GM12878 (cell line): Measurements from ENCODE around the gene DISC1. TPM values are rescaled to one million over a fixed set of nuclear protein-coding genes. Genes with fewer than 3 reads are reported as not detected.

Experiments
- ATAC-seq: fragments of 200-7000 bp; cut with Tn5 transposase; 3 replicates; pipeline ENCODE4 v1.9.1; 2020; ENCODE audit warnings: mild to moderate bottlenecking, moderate library complexity
- BruUV-seq: library from RNA; stranded (reverse); fragments of 400-500 nt; replicated peaks from 2 replicates; lab custom pipeline; 2021; lab: Mats Ljungman, UMichigan
- CTCF ChIA-PET: fragments of 300-600 bp; sonication (Branson Sonifier 250); formaldehyde crosslinking; extraction: SDS; loops from one replicate; lab custom pipeline; 2021; ENCODE audit warnings: inconsistent platforms; lab: Yijun Ruan, JAX
- POLR2A ChIA-PET: fragments of 350-600 bp; formaldehyde crosslinking; extraction: SDS; loops from one replicate; lab custom pipeline; 2021; ENCODE audit warnings: inconsistent platforms; lab: Charles Lee
- RAD21 ChIA-PET: fragments of 300-600 bp; sonication (Branson Sonifier 250); formaldehyde crosslinking; loops from one replicate; lab custom pipeline; 2023; ENCODE audit warnings: antibody characterized with exemption; ENCODE audit not compliant: unreplicated experiment; lab: Charles Lee
- SMC1A ChIA-PET: fragments of 300-600 bp; sonication (Branson Sonifier 250); formaldehyde crosslinking; loops from one replicate; lab custom pipeline; 2023; ENCODE audit not compliant: unreplicated experiment, uncharacterized antibody; lab: Charles Lee
- DNase-seq: peaks from one replicate; pipeline ENCODE4 v3.0.0-alpha.2; 2011; ENCODE audit warnings: low read depth, low spot score
- FAIRE-seq: peaks from 3 replicates; lab custom pipeline; 2011; peaks lifted over from hg19 to GRCh38; lab: Jason Lieb, UNC
- H2AFZ ChIP-seq: 2 replicates; pipeline ENCODE4 v1.6.0; 2011; ENCODE audit warnings: low read depth, low read length, control low read depth; ENCODE audit not compliant: control insufficient read depth
- H3K27ac ChIP-seq: 2 replicates; pipeline ENCODE4 v1.5.1; 2011; ENCODE audit warnings: control low read depth; ENCODE audit not compliant: control insufficient read depth, insufficient read depth
- H3K27me3 ChIP-seq, 2 experiments: replicated peaks in 1 of 2; 2 replicates each; pipeline versions ENCODE4 v1.6.0 to v1.6.1; 2011; ENCODE audit warnings: low read length in 1 of 2; ENCODE audit not compliant: control insufficient read depth in 2 of 2, insufficient read depth in 2 of 2
- H3K36me3 ChIP-seq, 2 experiments: 2 replicates each; pipeline ENCODE4 v1.5.1; 2011; ENCODE audit warnings: low read length in 1 of 2; ENCODE audit not compliant: control insufficient read depth in 2 of 2, insufficient read depth in 2 of 2
- H3K4me1 ChIP-seq: 2 replicates; pipeline ENCODE4 v1.6.1; 2011; ENCODE audit warnings: mild to moderate bottlenecking, low read length, moderate library complexity, mixed read lengths; ENCODE audit not compliant: control insufficient read depth, insufficient read depth
- H3K4me2 ChIP-seq: 2 replicates; pipeline ENCODE4 v1.6.0; 2011; ENCODE audit warnings: control low read depth; ENCODE audit not compliant: control insufficient read depth, insufficient read depth
- H3K4me3 ChIP-seq: fragments of 200-600 bp; sonication (generic); 2 replicates; pipeline ENCODE4 v1.5.1; 2016
- H3K79me2 ChIP-seq: 2 replicates; pipeline ENCODE4 v1.6.0; 2011; ENCODE audit warnings: low read length; ENCODE audit not compliant: control insufficient read depth, insufficient read depth
- H3K9ac ChIP-seq: 2 replicates; pipeline ENCODE4 v1.8.0; 2011; ENCODE audit warnings: low read length, control low read depth, mixed read lengths; ENCODE audit not compliant: control insufficient read depth, insufficient read depth
- H3K9me3 ChIP-seq: replicated peaks from 3 replicates; pipeline ENCODE4 v1.5.1; 2011; ENCODE audit warnings: mild to moderate bottlenecking, low read length; ENCODE audit not compliant: control insufficient read depth, insufficient read depth
- H4K20me1 ChIP-seq: 2 replicates; pipeline ENCODE4 v1.6.0; 2011; ENCODE audit not compliant: control insufficient read depth, insufficient read depth
- CEBPB ChIP-seq, 2 experiments: fragments of 150-350 bp in 1 of 2; IDR thresholded peaks; 2 replicates each; pipeline ENCODE4 v1.6.1; 2012 to 2014; ENCODE audit warnings: low read depth in 2 of 2, low read length in 2 of 2, borderline replicate concordance in 1 of 2, inconsistent platforms in 1 of 2
- CREM ChIP-seq: IDR thresholded peaks from 2 replicates; pipeline ENCODE4 v1.6.1; 2014; ENCODE audit warnings: antibody characterized with exemption, low read depth
- HCFC1 ChIP-seq: fragments of 150-350 bp; IDR thresholded peaks from 2 replicates; pipeline ENCODE4 v1.6.1; 2014; ENCODE audit warnings: low read length
- HDAC2 ChIP-seq: fragments of 200-600 bp; sonication (generic); IDR thresholded peaks from 2 replicates; pipeline ENCODE4 v1.6.1; 2017
- IKZF2 ChIP-seq, 2 experiments: fragments of 450-650 bp; IDR thresholded peaks; 2 replicates each; pipeline ENCODE4 v1.6.1; 2017; ENCODE audit warnings: mild to moderate bottlenecking in 2 of 2, moderate library complexity in 2 of 2
- IRF4 ChIP-seq: IDR thresholded peaks from 2 replicates; pipeline ENCODE4 v1.6.1; 2011; ENCODE audit warnings: low read depth, low read length
- PAX8 ChIP-seq: fragments of 450-650 bp; IDR thresholded peaks from 2 replicates; pipeline ENCODE4 v1.6.1; 2017; ENCODE audit warnings: mild to moderate bottlenecking, moderate library complexity
- ZBED1 ChIP-seq: IDR thresholded peaks from 2 replicates; pipeline ENCODE4 v1.6.1; 2016; ENCODE audit warnings: borderline replicate concordance
- ZNF217 ChIP-seq: fragments of 450-650 bp; IDR thresholded peaks from 2 replicates; pipeline ENCODE4 v1.6.1; 2017; ENCODE audit warnings: antibody characterized with exemption, mild to moderate bottlenecking
- WGBS: methylation state at CpG from one replicate; pipeline ENCODE4 v1.1.6; 2016; ENCODE audit warnings: low lambda C conversion rate; ENCODE audit not compliant: insufficient replicate concordance, insufficient coverage; ENCODE audit errors: missing lambda C conversion rate; 5-methylcytosine and 5-hydroxymethylcytosine counted together
- in situ Hi-C: fragments of 300-500 bp; cut with MboI; formaldehyde crosslinking; loops from 9 replicates; pipeline ENCODE4 v1.14.3; 2018; ENCODE audit warnings: mixed read lengths
- intact Hi-C: fragments of 100-400 bp; cut with micrococcal nuclease; formaldehyde crosslinking; loops from one replicate; pipeline ENCODE4 v1.14.2; 2022; ENCODE audit not compliant: unreplicated experiment
- polyA plus RNA-seq, 11 experiments: library from polyadenylated mRNA; depleted of rRNA in 4 of 11; unstranded in 6 of 11; stranded (reverse) in 5 of 11; fragments of >200 nt; fragmentation: Nextera tagmentation in 4 of 11; fragmentation: Illumina TruSeq in 1 of 11; extraction: Ambion mirVana in 4 of 11; extraction: Trizol in 1 of 11; gene quantifications; 1 replicate in 1 of 11; 2 replicates in 10 of 11; pipeline versions ENCODE4 v1.2.1 to v1.2.3, GENCODE V29; 2011 to 2016; ENCODE audit warnings: inconsistent platforms in 2 of 11, missing spikeins in 2 of 11, low read depth in 1 of 11
- total RNA-seq, 4 experiments: library from RNA; depleted of rRNA in 3 of 4; stranded (reverse); fragments of >200 nt in 3 of 4; fragmentation: Illumina TruSeq in 1 of 4; extraction: Trizol in 1 of 4; gene quantifications; 2 replicates each; pipeline versions ENCODE4 v1.2.1 to v1.2.3, GENCODE V29; 2013 to 2021
- TF ChIP-seq, protein P1 (sequence below): fragments of 450-650 bp; IDR thresholded peaks from 2 replicates; pipeline ENCODE4 v1.6.1; 2018; ENCODE audit warnings: borderline replicate concordance, mild to moderate bottlenecking; ENCODE audit not compliant: partially characterized antibody

Gene DISC1
- total and polyA plus RNA-seq, 10 of the 15 experiments (the other 5 are each of a cell fraction or from before 2014, with no cell fraction given) = 0.05 to 0.72 (median 0.19) TPM; not detected in 1

DNA sequence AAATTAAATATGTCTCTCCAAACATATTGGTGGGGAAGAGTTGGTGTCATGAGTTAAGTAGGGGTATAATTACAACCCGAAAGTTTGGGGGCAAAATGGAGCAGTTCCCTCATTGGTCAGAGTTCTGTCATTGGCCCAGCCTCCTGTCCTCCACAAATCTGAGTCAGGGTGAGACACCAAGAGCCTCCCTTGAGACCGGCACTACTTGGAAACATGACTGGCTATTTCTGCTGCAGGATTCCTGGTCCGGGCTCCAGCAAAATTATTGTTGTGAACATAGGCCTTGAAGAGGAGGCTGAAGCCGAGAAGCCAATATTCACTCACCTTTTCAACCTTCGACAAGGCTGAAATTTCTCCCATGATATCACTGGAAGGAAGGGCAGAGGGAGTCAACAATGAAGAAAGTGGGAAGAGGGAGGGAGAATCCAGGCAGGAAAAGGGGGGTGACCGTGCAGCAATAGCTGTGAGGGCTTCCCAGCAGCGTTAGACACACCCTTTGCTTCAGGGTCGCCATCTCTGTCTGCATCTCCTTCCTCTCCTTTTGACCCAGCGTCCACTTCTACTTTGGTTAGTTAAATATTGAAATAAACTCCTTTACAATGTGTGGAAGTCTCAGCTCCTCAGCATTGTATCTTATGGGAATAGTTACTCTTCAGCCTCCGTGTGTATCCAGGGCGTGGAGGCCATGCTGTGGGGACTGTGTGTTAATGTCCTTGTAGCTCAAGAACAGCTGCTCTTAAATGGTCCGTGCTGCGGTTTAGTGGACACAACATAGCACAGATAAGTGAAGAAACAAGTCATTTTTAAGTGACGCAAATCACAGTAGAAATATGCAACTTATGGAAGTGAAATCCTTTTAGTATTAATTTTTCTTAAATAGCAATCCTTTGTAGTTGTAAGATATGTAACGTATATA, 307.4 kb downstream of the DISC1 start:
- no peak overlapping the region for H3K9ac ChIP-seq
- ATAC-seq = no peak
- BruUV-seq = no TSS peak
- ChIA-PET CTCF (interaction anchor here (0.7 to 1.4 kb wide), 2 partner anchors 66 to 67 kb away, joined by 3 to 4 read pairs; no protein-coding TSS in a partner anchor), SMC1A (no interaction called here), RAD21 (no interaction called here), POLR2A (no interaction called here)
- no peaks in the 10 kb centered on the region for H4K20me1 ChIP-seq
- no peak overlapping the region for H3K27ac ChIP-seq
- no peaks in the 10 kb centered on the region for H3K36me3 ChIP-seq
- no peak overlapping the region for H3K4me2 ChIP-seq
- DNase-seq = no peak
- TF ChIP-seq, protein P1, sequence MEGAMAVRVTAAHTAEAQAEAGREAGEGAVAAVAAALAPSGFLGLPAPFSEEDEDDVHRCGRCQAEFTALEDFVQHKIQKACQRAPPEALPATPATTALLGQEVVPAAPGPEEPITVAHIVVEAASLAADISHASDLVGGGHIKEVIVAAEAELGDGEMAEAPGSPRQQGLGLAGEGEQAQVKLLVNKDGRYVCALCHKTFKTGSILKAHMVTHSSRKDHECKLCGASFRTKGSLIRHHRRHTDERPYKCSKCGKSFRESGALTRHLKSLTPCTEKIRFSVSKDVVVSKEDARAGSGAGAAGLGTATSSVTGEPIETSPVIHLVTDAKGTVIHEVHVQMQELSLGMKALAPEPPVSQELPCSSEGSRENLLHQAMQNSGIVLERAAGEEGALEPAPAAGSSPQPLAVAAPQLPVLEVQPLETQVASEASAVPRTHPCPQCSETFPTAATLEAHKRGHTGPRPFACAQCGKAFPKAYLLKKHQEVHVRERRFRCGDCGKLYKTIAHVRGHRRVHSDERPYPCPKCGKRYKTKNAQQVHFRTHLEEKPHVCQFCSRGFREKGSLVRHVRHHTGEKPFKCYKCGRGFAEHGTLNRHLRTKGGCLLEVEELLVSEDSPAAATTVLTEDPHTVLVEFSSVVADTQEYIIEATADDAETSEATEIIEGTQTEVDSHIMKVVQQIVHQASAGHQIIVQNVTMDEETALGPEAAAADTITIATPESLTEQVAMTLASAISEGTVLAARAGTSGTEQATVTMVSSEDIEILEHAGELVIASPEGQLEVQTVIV = no peak
- H3K4me3 ChIP-seq = no peak overlapping the region
- intact Hi-C loops = no loop called here
- no peaks in the 10 kb centered on the region; the same call in 2 of the 3 replicates for H3K9me3 ChIP-seq
- WGBS = 24% methylated on average over 15 of the region's 15 CpGs
- in situ Hi-C loops = no loop called here
- no peak for FAIRE-seq
- no peaks in the 10 kb centered on the region for H3K4me1 ChIP-seq
- no peaks in the 10 kb centered on the region; a peak in 1 of 4 replicates for H3K27me3 ChIP-seq
- H3K79me2 ChIP-seq = no peaks in the 10 kb centered on the region
- no peak overlapping the region for H2AFZ ChIP-seq

- Histone ChIP-seq H3K4me3 (no peak overlapping the region), H3K4me1 (no peaks in the 10 kb centered on the region), H3K79me2 (no peaks in the 10 kb centered on the region), H3K36me3 (no peaks in the 10 kb centered on the region), H2AFZ (no peak overlapping the region), H3K9ac (no peak overlapping the region), H4K20me1 (no peaks in the 10 kb centered on the region), H3K9me3 (no peaks in the 10 kb centered on the region; the same call in 2 of the 3 replicates), H3K27ac (no peak overlapping the region), H3K4me2 (no peak overlapping the region), H3K27me3 (no peaks in the 10 kb centered on the region; a peak in 1 of 4 replicates)
- DNase-seq (no peak), FAIRE-seq (no peak), ATAC-seq (no peak)
- POLR2A ChIA-PET = no interaction called here
- no TSS peak for BruUV-seq
- CTCF ChIA-PET = interaction anchor here (0.7 kb wide), 1 partner anchor 67 kb away, joined by 3 read pairs; no protein-coding TSS in a partner anchor
- intact Hi-C loops (no loop called here), in situ Hi-C loops (no loop called here)
- RAD21 ChIA-PET = no interaction called here
- SMC1A ChIA-PET = no interaction called here
- 27% methylated on average over 5 of the region's 5 CpGs for WGBS
- no peak for TF ChIP-seq ZBED1
- no peak for TF ChIP-seq CREM
- TF ChIP-seq IRF4 = no peak
- no peak for TF ChIP-seq HDAC2
- TF ChIP-seq CEBPB (IDR thresholded peaks at IDR 0.05; ENCODE audit: borderline replicate concordance in 1 of 2, low read depth in 2 of 2, low read length in 2 of 2) = no peak
- no peak for TF ChIP-seq PAX8
- no peak for TF ChIP-seq ZNF217
- no peak for TF ChIP-seq IKZF2 (IDR thresholded peaks at IDR 0.05)
- no peak for TF ChIP-seq HCFC1
Observed at GRCh38 chr1:231934797-231935196, 308.2 kb downstream of the DISC1 start.
